Gastroesophageal sphincter (tissue), 3 donors: ENCODE measurements around the gene IMPDH2.

Experiments
- CTCF ChIP-seq, 4 experiments: fragments of 200-600 bp in 2 of 4; fragments of 450-650 bp in 2 of 4; sonication (generic) in 1 of 4; IDR thresholded peaks; one replicate each; pipeline ENCODE4 v1.5.1; 2017 to 2019; ENCODE audit warnings: antibody characterized with exemption in 4 of 4, mild to moderate bottlenecking in 2 of 4, moderate library complexity in 2 of 4
- EP300 ChIP-seq: sonication (generic); formaldehyde crosslinking; IDR thresholded peaks from one replicate; pipeline ENCODE4 v1.6.1; 2017; ENCODE audit warnings: antibody characterized with exemption, mild to moderate bottlenecking
- POLR2A ChIP-seq, 2 donors: fragments of 450-650 bp; IDR thresholded peaks; one replicate each; pipeline ENCODE4 v1.6.1; 2017; ENCODE audit warnings: antibody characterized with exemption in 2 of 2, mild to moderate bottlenecking in 2 of 2, moderate library complexity in 1 of 2
- POLR2AphosphoS5 ChIP-seq: sonication (generic); formaldehyde crosslinking; IDR thresholded peaks from one replicate; pipeline ENCODE4 v1.6.1; 2017; ENCODE audit warnings: antibody characterized with exemption

GRCh38 chr3:49053543-49053942 is 24.3 kb upstream of the IMPDH2 start:
- TF ChIP-seq CTCF (IDR thresholded peaks at IDR 0.05): no peak
- TF ChIP-seq POLR2AphosphoS5: no peak
- TF ChIP-seq POLR2A (IDR thresholded peaks at IDR 0.05): no peak
- TF ChIP-seq EP300: no peak
